SKM-1 (cell line): ENCODE results near the gene LRP1B.
"Not testable (repeated sequence)": the region's sequence is repeated elsewhere in the genome, so short reads cannot be mapped to it uniquely, and the experiment has no call there.

ENCODE experiments used
- DNase-seq: peaks from one replicate; lab custom pipeline; 2025; ENCODE audit not compliant: unreplicated experiment; lab: John Stamatoyannopoulos, UW

The LRP1B gene

DNA sequence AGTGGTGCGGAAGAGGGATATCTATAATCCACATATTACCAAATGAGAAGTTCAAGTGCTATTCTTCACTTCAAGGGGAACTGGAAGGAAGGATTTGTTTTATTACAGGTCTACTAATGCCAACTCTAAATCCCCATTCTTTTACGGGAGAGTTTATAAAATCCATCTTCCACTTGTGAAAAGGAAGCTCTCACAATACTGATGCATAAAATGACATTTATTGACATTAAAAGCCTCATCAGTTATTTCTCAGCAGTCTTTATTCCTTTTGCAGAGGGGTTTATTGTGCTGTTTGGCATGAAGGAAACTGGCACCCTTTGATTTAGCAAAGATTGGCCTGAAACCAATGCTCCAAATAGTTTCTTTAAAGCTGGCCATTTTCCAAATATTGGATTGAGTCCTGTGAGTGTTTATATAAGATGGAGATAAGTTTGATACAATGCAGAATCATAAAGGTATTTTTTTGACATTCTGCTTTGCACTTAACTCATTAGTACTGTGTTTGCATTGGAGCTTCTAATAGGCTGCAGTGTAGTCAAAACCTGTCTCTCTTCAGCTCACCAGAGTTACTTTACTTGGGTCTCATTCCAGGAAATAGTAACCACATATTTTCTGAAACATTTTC, 26.6 kb downstream of the LRP1B start:
- DNase-seq: no peak

- DNase-seq: no peak
These were observed 29.8 kb downstream of the LRP1B start for GRCh38 chr2:142100970-142101369.

DNA sequence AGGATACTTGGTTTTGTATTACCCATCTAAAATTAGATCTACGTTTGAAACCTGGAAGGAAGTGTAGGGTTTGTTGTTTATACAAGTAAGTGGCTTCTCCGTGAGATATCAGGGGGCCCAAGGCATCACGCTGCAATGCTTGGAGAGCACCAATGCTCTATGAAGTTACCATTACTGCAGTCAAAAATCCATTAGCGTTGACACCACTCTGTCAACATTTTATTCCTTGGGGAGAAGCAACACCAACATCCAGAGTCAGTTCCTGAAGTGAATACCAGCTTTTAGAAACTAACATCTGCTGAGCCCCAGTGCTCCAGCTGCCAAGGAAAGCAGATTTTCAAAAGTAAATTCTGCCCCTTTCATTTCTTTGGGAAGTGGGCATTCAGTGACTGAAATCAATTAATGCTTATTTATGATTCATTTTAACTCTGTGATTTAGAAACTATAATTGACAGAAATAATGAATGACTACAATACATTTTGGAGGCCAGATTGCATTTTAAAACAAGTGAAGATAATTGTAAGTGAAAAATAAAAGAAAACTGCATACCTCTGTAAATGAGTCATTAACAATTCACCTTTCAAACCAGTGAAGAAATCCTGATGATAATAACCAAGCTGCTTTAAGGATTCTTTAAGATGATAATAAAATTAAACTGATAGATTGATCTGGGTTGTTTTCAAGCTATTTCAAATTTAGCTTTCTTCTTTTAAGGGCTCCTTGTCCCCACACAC, 30.5 kb downstream of the LRP1B start:
- DNase-seq: no peak

GRCh38 chr2:142097711-142098110, 33.1 kb downstream of the LRP1B start:
- DNase-seq: no peak

DNA sequence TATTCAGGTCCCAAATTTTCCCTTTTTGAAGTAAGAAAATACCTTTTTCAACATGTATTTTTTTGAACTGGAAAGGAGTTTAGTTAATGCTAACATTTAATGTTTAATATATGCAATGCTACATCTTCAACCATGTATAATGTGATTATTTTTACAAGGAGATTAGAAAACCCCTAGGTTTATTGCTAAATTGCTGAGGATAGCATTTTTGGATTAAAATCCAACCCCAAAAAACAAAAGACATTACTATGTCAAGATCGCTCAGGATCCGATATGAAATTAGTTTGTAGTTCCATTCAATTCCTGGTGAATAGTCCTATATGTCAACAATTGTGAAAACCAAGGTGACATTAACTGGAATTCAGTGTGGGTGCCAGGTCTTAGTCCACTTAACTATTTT, 35.2 kb downstream of the LRP1B start:
- no peak for DNase-seq

DNA sequence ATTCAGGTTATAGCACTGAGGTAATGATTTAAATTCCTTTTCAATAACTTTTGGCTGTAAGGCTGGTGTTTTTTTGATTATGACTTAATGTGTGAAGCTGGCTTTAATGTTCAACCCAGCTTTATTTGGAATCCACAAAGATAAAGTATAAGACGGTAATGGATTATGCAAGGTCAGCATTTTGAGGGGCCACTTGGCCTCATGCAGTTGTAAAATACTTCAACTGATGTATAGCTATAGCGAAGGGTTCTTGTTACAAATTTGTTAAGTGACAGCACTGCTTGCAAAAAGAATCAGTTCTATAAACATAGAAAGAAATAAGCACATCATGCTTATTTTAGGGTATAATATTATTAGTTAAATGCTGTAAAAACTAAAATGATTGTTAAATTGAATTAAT, 36.6 kb downstream of the LRP1B start:
- DNase-seq: no peak

- DNase-seq: no peak
These were observed 42.7 kb downstream of the LRP1B start for GRCh38 chr2:142088058-142088568.

DNA sequence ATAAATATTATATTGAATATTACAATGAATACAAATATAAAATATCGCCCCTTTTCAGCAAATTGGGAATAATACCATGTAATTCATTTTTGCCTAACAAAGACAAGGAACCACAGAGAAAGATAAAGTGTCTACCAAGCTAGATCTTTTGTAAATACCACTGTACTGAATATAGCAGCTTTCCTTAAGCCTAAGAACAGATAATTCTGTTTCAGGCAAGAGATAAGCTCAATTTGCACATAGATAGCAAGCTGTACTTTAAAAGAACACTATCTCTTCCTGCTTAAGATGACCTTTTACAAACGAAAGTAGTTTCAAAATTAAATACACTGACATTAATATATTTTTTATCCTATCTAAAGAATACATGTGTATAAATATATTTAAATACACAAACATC, 43.2 kb downstream of the LRP1B start:
- not testable (repeated sequence) for DNase-seq

- DNase-seq: no peak
These were observed 48.4 kb downstream of the LRP1B start for GRCh38 chr2:142082368-142082767.

DNA sequence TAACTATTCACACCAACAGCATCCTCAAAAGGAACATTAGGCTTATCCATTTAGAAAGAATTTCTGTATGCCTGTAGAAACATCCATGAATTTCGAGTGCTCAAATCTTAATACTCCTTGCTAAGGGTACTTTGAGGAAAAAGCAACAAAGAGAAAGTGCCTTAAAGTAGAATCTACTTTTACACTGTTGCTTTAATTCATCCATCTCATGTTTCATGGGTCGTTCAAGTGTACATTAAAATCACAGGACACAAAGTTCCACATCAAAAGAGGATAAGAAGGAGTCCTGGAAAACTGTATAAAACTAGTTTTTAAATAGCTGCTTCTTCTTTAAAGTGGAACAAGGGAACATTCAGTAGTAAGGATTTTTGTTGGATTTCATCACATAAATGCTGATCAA, 54.5 kb downstream of the LRP1B start:
- no peak for DNase-seq

DNA sequence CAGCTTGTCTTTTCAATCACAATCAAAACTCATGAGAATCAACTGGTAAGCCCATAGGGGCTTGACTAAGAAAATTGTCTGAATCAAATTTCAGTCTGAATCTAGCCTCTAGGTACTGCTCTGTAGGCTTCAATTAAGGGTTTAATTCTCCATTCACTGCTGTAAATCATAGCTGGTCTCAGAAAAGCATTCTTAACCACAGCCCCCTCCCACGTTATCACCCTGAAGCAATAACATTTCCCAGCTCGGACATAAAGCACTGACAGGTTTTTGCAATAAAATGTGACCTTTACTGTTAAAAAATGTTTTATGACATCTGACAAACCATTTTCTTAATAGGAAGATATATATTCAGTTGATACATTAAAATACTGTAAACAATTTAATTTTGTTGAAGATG, 55.0 kb downstream of the LRP1B start:
- DNase-seq: no peak

GRCh38 chr2:142069251-142069888, 61.4 kb downstream of the LRP1B start:
- DNase-seq: no peak

GRCh38 chr2:142065700-142066099, 65.1 kb downstream of the LRP1B start:
- no peak for DNase-seq

DNA sequence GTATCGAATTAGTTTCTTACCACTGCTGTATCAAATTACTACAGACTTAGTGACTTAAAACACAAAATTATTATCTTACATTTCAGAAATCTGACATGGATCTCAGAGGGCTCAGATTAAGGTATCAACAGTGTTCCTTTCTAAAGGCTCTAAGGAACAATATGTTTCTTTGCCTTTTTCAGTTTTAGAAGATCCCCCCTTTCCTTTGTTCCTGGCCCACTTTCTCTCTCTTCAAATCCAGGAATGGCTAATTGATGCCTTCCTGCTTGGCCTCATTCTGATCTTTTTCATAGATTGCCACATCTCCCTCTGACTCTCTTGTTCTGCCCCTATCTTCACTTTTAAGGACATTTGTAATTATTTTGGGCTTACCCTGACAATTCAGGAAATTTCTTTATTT, 65.7 kb downstream of the LRP1B start:
- no peak for DNase-seq

- DNase-seq: no peak
These were observed 69.1 kb downstream of the LRP1B start for GRCh38 chr2:142061733-142062132.

GRCh38 chr2:142058149-142058548, 72.7 kb downstream of the LRP1B start:
- no peak for DNase-seq

DNA sequence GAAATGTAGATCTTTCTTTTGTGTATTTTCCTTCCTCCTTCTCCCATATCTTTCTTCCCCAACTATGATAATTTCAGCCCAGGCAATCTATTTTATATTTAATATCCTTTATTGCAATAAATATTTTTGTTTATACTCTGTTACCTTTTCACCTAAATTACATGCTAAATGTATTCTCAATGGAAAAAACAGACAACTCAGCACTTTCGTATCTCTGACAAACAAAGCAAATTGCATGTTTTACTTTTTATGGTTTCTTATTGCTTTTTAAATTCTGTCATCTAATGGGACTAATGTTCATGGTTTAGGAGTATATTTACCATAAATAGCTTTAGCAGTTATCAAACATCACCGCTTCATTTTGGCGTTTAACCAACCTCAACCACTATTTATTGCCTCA, 74.0 kb downstream of the LRP1B start:
- DNase-seq: no peak

- no peak for DNase-seq
These were observed 78.5 kb downstream of the LRP1B start for GRCh38 chr2:142052220-142052863.

- DNase-seq: no peak
These were observed 82.2 kb downstream of the LRP1B start for GRCh38 chr2:142048581-142048980.

DNA sequence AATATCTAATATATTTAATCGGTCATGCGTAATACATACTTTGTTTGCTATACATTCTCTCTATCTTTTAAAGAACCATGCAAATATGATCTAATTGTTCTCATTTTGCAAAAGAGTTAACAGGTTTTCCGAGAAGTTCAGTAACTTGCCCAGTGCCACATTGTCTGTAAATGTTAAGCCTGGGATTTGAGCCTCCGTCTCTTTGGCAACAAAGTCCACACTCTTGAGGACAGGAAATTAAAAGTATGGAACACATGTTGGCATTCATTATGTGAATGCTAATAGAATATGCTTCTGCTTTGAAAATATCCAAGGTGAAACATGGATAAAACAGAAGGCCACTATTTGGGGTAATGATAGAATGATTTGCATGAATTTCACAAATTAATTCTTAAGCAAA, 85.2 kb downstream of the LRP1B start:
- no peak for DNase-seq

DNA sequence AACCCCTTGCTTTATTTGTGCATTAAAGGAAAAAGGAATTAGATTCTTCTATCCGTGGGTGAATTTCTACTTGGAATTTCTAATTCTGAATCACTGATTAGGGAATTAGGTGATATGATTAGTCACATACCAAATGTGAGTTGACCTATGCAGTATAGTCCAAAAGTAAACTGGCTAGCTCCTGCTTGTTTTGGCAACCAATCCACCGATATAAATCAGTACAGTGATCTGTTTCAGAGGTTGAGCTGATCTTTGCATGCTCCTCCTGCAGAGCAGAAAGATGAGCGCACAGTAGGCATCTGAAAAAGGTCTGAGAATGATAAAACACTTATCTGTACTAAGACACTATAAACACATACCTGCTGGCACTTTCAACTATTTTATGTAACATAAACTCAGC, 86.6 kb downstream of the LRP1B start:
- no peak for DNase-seq
